GM12864 (cell line): ENCODE measurements around the gene SLC38A10.
A peak's percentile ranks its signal among the peaks of the same experiment; 100 is the strongest.
"Not testable (repeated sequence)": the region's sequence is repeated elsewhere in the genome, so short reads cannot be mapped to it uniquely, and the experiment has no call there.

Source experiments
- DNase-seq: peaks from one replicate; pipeline ENCODE4 v3.0.0-alpha.2; 2011; ENCODE audit warnings: low read depth
- H3K4me3 ChIP-seq: 2 replicates; pipeline ENCODE4 v1.5.1; 2011; ENCODE audit warnings: mild to moderate bottlenecking, low read depth, low read length, control low read depth
- CTCF ChIP-seq: IDR thresholded peaks from 2 replicates; pipeline ENCODE4 v1.5.1; 2011; ENCODE audit warnings: low read depth, mild to moderate bottlenecking, moderate library complexity, low read length, control low read depth, inconsistent platforms; ENCODE audit errors: missing control alignments

The SLC38A10 gene

GRCh38 chr17:81231121-81231645, 63.9 kb downstream of the SLC38A10 start:
- no peak for TF ChIP-seq CTCF
- H3K4me3 ChIP-seq: no peak overlapping the region
- DNase-seq: no peak

GRCh38 chr17:81230043-81230820, 64.9 kb downstream of the SLC38A10 start:
- peak; percentile 74 for TF ChIP-seq CTCF
- DNase-seq: no peak
- H3K4me3 ChIP-seq: no peak overlapping the region

GRCh38 chr17:81229666-81229920, 65.5 kb downstream of the SLC38A10 start:
- H3K4me3 ChIP-seq: no peak overlapping the region
- DNase-seq: no peak
- no peak for TF ChIP-seq CTCF

GRCh38 chr17:81228834-81229665, 66.1 kb downstream of the SLC38A10 start:
- no peak overlapping the region for H3K4me3 ChIP-seq
- TF ChIP-seq CTCF: no peak
- no peak for DNase-seq

GRCh38 chr17:81228420-81228819, 66.7 kb downstream of the SLC38A10 start:
- no peak for DNase-seq
- H3K4me3 ChIP-seq: no peak overlapping the region
- TF ChIP-seq CTCF: no peak

- not testable (repeated sequence) for DNase-seq, H3K4me3 ChIP-seq
These were observed 67.5 kb downstream of the SLC38A10 start for GRCh38 chr17:81227630-81228029.

GRCh38 chr17:81223762-81224130, 71.4 kb downstream of the SLC38A10 start:
- H3K4me3 ChIP-seq: peak overlapping the region; percentile 34; the same call in 1 of the 2 replicates
- DNase-seq: no peak
- no peak for TF ChIP-seq CTCF
